K562 (cell line): ENCODE measurements around the gene REEP3.

Experiments
- CBX1 ChIP-seq: sonication (generic); IDR thresholded peaks from 2 replicates; pipeline ENCODE4 v1.6.1; 2016; ENCODE audit warnings: antibody characterized with exemption, low read depth, mild to moderate bottlenecking
- PURB ChIP-seq: sonication (generic); formaldehyde crosslinking; IDR thresholded peaks from 2 replicates; pipeline ENCODE4 v1.9.0; 2021; ENCODE audit warnings: low read depth, mild to moderate bottlenecking, missing genetic modification reagents
- RNF2 ChIP-seq: sonication (generic); IDR thresholded peaks from 2 replicates; pipeline ENCODE4 v1.6.1; 2016
- SMARCA4 ChIP-seq: fragments of 450-650 bp; IDR thresholded peaks from 2 replicates; pipeline ENCODE4 v1.6.1; 2016
- SPI1 ChIP-seq: IDR thresholded peaks from 2 replicates; pipeline ENCODE4 v1.6.1; 2011; ENCODE audit warnings: low read depth, low read length, control low read depth, borderline replicate concordance
- U2AF1 ChIP-seq: fragments of 200-400 bp; formaldehyde crosslinking; optimal IDR thresholded peaks from 2 replicates; pipeline ENCODE3; 2017; ENCODE audit warnings: mild to moderate bottlenecking, low read depth, low read length, moderate library complexity
- ZNF785 ChIP-seq: fragments of 250-450 bp; sonication (Bioruptor Pico); IDR thresholded peaks from 2 replicates; pipeline ENCODE4 v1.4.0; 2020; ENCODE audit warnings: mild to moderate bottlenecking
- TF ChIP-seq, protein P1 (sequence below): sonication (generic); formaldehyde crosslinking; IDR thresholded peaks from 2 replicates; pipeline ENCODE4 v1.8.1; 2023; ENCODE audit warnings: mild to moderate bottlenecking, missing genetic modification reagents
- TF ChIP-seq, protein P2 (sequence below): sonication (generic); formaldehyde crosslinking; IDR thresholded peaks from 2 replicates; pipeline ENCODE4 v1.8.0; 2022; ENCODE audit warnings: mild to moderate bottlenecking, missing genetic modification reagents

DNA sequence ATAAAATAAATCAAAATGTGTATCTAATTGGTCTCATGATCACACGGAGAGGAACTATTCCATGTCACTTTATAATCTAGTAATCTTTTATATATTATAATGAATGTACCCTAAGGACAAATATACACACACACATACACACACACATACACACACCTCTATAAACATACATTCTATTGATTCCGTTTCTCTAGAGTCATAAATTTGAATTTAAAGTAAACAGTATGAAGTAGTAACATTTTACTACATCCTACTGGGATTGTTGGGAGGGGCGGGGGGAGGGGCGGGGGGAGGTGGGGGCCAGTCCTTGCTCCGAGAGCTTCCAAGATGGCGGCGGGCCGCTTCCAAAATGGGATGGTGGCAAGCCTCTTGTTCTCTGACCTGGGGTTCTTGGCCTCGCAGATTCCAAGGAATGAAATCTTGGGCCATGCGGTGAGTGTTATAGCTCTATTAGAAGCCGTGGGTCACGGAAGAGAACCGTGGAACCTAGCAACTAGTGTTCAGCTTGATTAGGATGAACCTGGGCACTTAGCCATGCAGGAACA, 143.2 kb downstream of the REEP3 start:
- no peak for TF ChIP-seq SPI1
- TF ChIP-seq, protein P1, sequence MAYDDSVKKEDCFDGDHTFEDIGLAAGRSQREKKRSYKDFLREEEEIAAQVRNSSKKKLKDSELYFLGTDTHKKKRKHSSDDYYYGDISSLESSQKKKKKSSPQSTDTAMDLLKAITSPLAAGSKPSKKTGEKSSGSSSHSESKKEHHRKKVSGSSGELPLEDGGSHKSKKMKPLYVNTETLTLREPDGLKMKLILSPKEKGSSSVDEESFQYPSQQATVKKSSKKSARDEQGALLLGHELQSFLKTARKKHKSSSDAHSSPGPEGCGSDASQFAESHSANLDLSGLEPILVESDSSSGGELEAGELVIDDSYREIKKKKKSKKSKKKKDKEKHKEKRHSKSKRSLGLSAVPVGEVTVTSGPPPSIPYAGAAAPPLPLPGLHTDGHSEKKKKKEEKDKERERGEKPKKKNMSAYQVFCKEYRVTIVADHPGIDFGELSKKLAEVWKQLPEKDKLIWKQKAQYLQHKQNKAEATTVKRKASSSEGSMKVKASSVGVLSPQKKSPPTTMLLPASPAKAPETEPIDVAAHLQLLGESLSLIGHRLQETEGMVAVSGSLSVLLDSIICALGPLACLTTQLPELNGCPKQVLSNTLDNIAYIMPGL (CRISPR knock-in tag) = no peak
- no peak for TF ChIP-seq SMARCA4
- TF ChIP-seq RNF2 = no peak
- no peak for TF ChIP-seq ZNF785 (CRISPR knock-in tag)
- TF ChIP-seq PURB (CRISPR knock-in tag) = no peak
- no peak for TF ChIP-seq CBX1
- TF ChIP-seq, protein P2, sequence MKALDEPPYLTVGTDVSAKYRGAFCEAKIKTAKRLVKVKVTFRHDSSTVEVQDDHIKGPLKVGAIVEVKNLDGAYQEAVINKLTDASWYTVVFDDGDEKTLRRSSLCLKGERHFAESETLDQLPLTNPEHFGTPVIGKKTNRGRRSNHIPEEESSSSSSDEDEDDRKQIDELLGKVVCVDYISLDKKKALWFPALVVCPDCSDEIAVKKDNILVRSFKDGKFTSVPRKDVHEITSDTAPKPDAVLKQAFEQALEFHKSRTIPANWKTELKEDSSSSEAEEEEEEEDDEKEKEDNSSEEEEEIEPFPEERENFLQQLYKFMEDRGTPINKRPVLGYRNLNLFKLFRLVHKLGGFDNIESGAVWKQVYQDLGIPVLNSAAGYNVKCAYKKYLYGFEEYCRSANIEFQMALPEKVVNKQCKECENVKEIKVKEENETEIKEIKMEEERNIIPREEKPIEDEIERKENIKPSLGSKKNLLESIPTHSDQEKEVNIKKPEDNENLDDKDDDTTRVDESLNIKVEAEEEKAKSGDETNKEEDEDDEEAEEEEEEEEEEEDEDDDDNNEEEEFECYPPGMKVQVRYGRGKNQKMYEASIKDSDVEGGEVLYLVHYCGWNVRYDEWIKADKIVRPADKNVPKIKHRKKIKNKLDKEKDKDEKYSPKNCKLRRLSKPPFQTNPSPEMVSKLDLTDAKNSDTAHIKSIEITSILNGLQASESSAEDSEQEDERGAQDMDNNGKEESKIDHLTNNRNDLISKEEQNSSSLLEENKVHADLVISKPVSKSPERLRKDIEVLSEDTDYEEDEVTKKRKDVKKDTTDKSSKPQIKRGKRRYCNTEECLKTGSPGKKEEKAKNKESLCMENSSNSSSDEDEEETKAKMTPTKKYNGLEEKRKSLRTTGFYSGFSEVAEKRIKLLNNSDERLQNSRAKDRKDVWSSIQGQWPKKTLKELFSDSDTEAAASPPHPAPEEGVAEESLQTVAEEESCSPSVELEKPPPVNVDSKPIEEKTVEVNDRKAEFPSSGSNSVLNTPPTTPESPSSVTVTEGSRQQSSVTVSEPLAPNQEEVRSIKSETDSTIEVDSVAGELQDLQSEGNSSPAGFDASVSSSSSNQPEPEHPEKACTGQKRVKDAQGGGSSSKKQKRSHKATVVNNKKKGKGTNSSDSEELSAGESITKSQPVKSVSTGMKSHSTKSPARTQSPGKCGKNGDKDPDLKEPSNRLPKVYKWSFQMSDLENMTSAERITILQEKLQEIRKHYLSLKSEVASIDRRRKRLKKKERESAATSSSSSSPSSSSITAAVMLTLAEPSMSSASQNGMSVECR (CRISPR knock-in tag) = no peak
- no peak for TF ChIP-seq U2AF1
